Aorta (tissue), 5 donors: ENCODE data around the gene DNAJC22. TPM values are rescaled to one million over a fixed set of nuclear protein-coding genes. Genes with fewer than 3 reads are reported as not detected.
"Not testable (repeated sequence)": the region's sequence is repeated elsewhere in the genome, so short reads cannot be mapped to it uniquely, and the experiment has no call there.

ENCODE experiments used
- ATAC-seq: fragments of 200-7000 bp; cut with Tn5 transposase; one replicate; pipeline ENCODE4 v1.9.1; 2022; ENCODE audit warnings: moderate library complexity; ENCODE audit not compliant: low FRiP score
- DNase-seq, 2 donors: peaks; one replicate each; pipeline ENCODE4 v3.0.0-alpha.2; 2020
- H3K27ac ChIP-seq, 2 donors: one replicate each; pipeline ENCODE4 v1.5.1; 2013; ENCODE audit warnings: low read length in 2 of 2, mild to moderate bottlenecking in 2 of 2, moderate library complexity in 2 of 2, control low read depth in 1 of 2, inconsistent platforms in 1 of 2, low read depth in 1 of 2
- H3K27me3 ChIP-seq, 2 donors: one replicate each; pipeline ENCODE4 v1.6.1; 2013; ENCODE audit warnings: control low read depth in 1 of 2, low read length in 1 of 2, mild to moderate bottlenecking in 1 of 2, moderate library complexity in 1 of 2; ENCODE audit not compliant: insufficient read depth in 2 of 2, control insufficient read depth in 1 of 2
- H3K36me3 ChIP-seq, 2 donors: one replicate each; pipeline ENCODE4 v1.6.1; 2013; ENCODE audit warnings: control low read depth in 1 of 2, low read length in 1 of 2, mild to moderate bottlenecking in 1 of 2; ENCODE audit not compliant: insufficient read depth in 2 of 2, control insufficient read depth in 1 of 2
- H3K4me1 ChIP-seq, 2 donors: one replicate each; pipeline ENCODE4 v1.6.1; 2013; ENCODE audit warnings: low read length in 2 of 2, control low read depth in 1 of 2, mild to moderate bottlenecking in 1 of 2, moderate library complexity in 1 of 2; ENCODE audit not compliant: insufficient read depth in 2 of 2, control insufficient read depth in 1 of 2
- H3K4me3 ChIP-seq, 2 donors: one replicate each; pipeline ENCODE4 v1.5.1; 2013; ENCODE audit warnings: low read length in 2 of 2, control low read depth in 1 of 2, mild to moderate bottlenecking in 1 of 2
- H3K9me3 ChIP-seq: one replicate; pipeline ENCODE4 v1.6.1; 2013; ENCODE audit warnings: mild to moderate bottlenecking, low read length; ENCODE audit not compliant: control insufficient read depth
- WGBS, 2 donors: extraction: QIAGEN DNeasy Blood & Tissue Kit; methylation state at CpG; one replicate each; pipeline ENCODE4 v1.1.7; 2013; 5-methylcytosine and 5-hydroxymethylcytosine counted together
- intact Hi-C, 2 donors: fragments of 100-400 bp; cut with DNase I; formaldehyde crosslinking; loops; one replicate each; pipeline versions ENCODE4 v1.14.2 to v1.15.0; 2022
- polyA plus RNA-seq, 2 donors: library from polyadenylated mRNA; stranded (reverse); fragments of 200-250 nt; gene quantifications; one replicate each; pipeline ENCODE4 v1.2.3, GENCODE V29; 2013
- total RNA-seq, 2 donors: library from RNA; stranded (reverse); fragmentation: NEBNext Ultra II Directional; extraction: Animal tissue kit (Norgen Biotek cat#: 25700); gene quantifications; one replicate each; pipeline ENCODE4 v1.2.1, GENCODE V29; 2021
- donor health status: healthy with polysubstance abuse.
- donor health status: Bipolar disorder and iron deficiency.
- donor health status: DM: no; HTN: no; CAD: no.
- donor health status: DM: no; HTN: no; CAD: no.
- donor health status: DM: yes; HTN: yes; CAD: no.

Gene DNAJC22
- total and polyA plus RNA-seq, 4 donors: 0.24 to 1.2 (median 0.50) TPM; not detected in 1

GRCh38 chr12:49327887-49328286 lies 18.8 kb upstream of the DNAJC22 start:
- no peaks in the 10 kb centered on the region for H3K9me3 ChIP-seq
- no peak overlapping the region for H3K27ac ChIP-seq
- intact Hi-C loops: no loop called here
- no peaks in the 10 kb centered on the region for H3K36me3 ChIP-seq
- no peak for DNase-seq
- no peak overlapping the region for H3K4me3 ChIP-seq
- ATAC-seq: no peak
- H3K27me3 ChIP-seq: no peaks in the 10 kb centered on the region
- no peaks in the 10 kb centered on the region for H3K4me1 ChIP-seq
- WGBS, 2 donors: 93 to 94% methylated on average over 2 of the region's 2 CpGs

- Histone ChIP-seq H3K27me3 (no peaks in the 10 kb centered on the region), H3K4me3 (no peak overlapping the region), H3K36me3 (no peaks in the 10 kb centered on the region), H3K4me1 (no peaks in the 10 kb centered on the region), H3K27ac (no peak overlapping the region), H3K9me3 (no peaks in the 10 kb centered on the region)
- WGBS, 2 donors: 93 to 95% methylated on average over 12 of the region's 12 CpGs
- ATAC-seq (no peak), DNase-seq (no peak)
- intact Hi-C loops: no loop called here
Measured at GRCh38 chr12:49328816-49329215, 17.9 kb upstream of the DNAJC22 start.

GRCh38 chr12:49330032-49330619 lies 16.6 kb upstream of the DNAJC22 start:
- Histone ChIP-seq H3K27ac (no peak overlapping the region), H3K4me3 (no peak overlapping the region), H3K27me3 (no peaks in the 10 kb centered on the region), H3K4me1 (no peaks in the 10 kb centered on the region), H3K9me3 (no peaks in the 10 kb centered on the region), H3K36me3 (no peaks in the 10 kb centered on the region)
- 94 to 95% methylated on average over 7 of the region's 7 CpGs for WGBS, 2 donors
- ATAC-seq: no peak
- no peak for DNase-seq
- intact Hi-C loops: loop anchor here in 1 of 2 donors (5.0 kb wide), 1 partner anchor 43 kb away; no protein-coding TSS in a partner anchor

GRCh38 chr12:49330631-49331379 lies 15.9 kb upstream of the DNAJC22 start:
- no peaks in the 10 kb centered on the region for H3K27me3 ChIP-seq

GRCh38 chr12:49331380-49332222 lies 15.1 kb upstream of the DNAJC22 start:
- peak; percentile 84 for ATAC-seq

More at GRCh38 chr12:49330631-49331379, 15.9 kb upstream of the DNAJC22 start:
- no peak for DNase-seq
- ATAC-seq: no peak
- Histone ChIP-seq H3K9me3 (no peaks in the 10 kb centered on the region), H3K4me3 (no peak overlapping the region), H3K36me3 (no peaks in the 10 kb centered on the region), H3K27ac (no peak overlapping the region), H3K4me1 (no peaks in the 10 kb centered on the region)
- WGBS, 2 donors: 76 to 83% methylated on average over 14 of the region's 14 CpGs
- intact Hi-C loops: loop anchor here in 1 of 2 donors (5.0 kb wide), 1 partner anchor 44 kb away; no protein-coding TSS in a partner anchor

DNA sequence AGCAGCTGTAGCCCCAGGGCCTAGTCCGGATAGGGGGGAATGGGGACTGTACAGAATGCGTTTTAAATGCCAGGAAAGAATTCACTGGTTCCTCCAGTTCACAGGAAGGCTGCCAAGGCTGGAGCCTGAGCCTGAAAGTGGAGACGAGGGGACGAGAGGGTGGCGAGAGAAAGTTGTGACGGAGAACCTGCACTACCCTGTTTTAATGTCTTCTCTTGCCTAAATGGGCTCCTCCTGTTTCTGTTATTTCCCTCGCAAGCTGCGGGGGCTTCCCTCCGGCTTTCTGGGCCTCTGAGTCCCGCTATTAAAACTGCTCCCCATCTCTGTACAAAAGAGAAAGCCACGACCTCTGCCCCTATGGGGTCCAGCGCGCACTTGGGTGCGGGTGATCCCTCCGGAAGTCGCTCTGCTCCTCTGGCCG lies 14.2 kb upstream of the DNAJC22 start:
- intact Hi-C loops: loop anchor here in 1 of 2 donors (5.0 kb wide), 1 partner anchor 45 kb away; no protein-coding TSS in a partner anchor
- Histone ChIP-seq H3K27ac (no peak overlapping the region), H3K9me3 (no peaks in the 10 kb centered on the region), H3K4me3 (no peak overlapping the region), H3K27me3 (no peaks in the 10 kb centered on the region), H3K4me1 (no peaks in the 10 kb centered on the region), H3K36me3 (no peaks in the 10 kb centered on the region)
- ATAC-seq (no peak), DNase-seq (no peak)
- WGBS, 2 donors: 78 to 83% methylated on average over 17 of the region's 17 CpGs

More at GRCh38 chr12:49331380-49332222, 15.1 kb upstream of the DNAJC22 start:
- no peak overlapping the region for H3K4me3 ChIP-seq
- H3K27me3 ChIP-seq: no peaks in the 10 kb centered on the region
- 48% methylated on average over 11 of the region's 11 CpGs for WGBS, 2 donors
- intact Hi-C loops: loop anchor here in 1 of 2 donors (5.0 kb wide), 1 partner anchor 44 kb away; no protein-coding TSS in a partner anchor
- no peak overlapping the region for H3K27ac ChIP-seq
- no peaks in the 10 kb centered on the region for H3K4me1 ChIP-seq
- DNase-seq: peak in 1 of 2 donors; percentile 87
- no peaks in the 10 kb centered on the region for H3K36me3 ChIP-seq
- H3K9me3 ChIP-seq: no peaks in the 10 kb centered on the region

GRCh38 chr12:49332891-49333371 lies 13.8 kb upstream of the DNAJC22 start:
- intact Hi-C loops: loop anchor here in 1 of 2 donors (5.0 kb wide), 1 partner anchor 46 kb away; no protein-coding TSS in a partner anchor
- ATAC-seq (no peak), DNase-seq (no peak)
- Histone ChIP-seq H3K36me3 (no peaks in the 10 kb centered on the region), H3K27me3 (no peaks in the 10 kb centered on the region), H3K4me1 (no peaks in the 10 kb centered on the region), H3K4me3 (no peak overlapping the region), H3K9me3 (no peaks in the 10 kb centered on the region), H3K27ac (no peak overlapping the region)
- WGBS, 2 donors: 33 to 44% methylated on average over 34 to 40 of the region's 40 CpGs

- 71 to 73% methylated on average over 21 of the region's 21 CpGs for WGBS, 2 donors
- not testable (repeated sequence) for ATAC-seq, H3K27me3 ChIP-seq, H3K4me1 ChIP-seq, H3K4me3 ChIP-seq, DNase-seq, H3K27ac ChIP-seq, H3K36me3 ChIP-seq, H3K9me3 ChIP-seq
- intact Hi-C loops: loop anchor here in 1 of 2 donors (5.0 kb wide), 1 partner anchor 46 kb away; no protein-coding TSS in a partner anchor
Measured at GRCh38 chr12:49333778-49334177, 12.9 kb upstream of the DNAJC22 start.
